ENCODE measurements around the gene IL1RL2.

IL1RL2 gene

DNA sequence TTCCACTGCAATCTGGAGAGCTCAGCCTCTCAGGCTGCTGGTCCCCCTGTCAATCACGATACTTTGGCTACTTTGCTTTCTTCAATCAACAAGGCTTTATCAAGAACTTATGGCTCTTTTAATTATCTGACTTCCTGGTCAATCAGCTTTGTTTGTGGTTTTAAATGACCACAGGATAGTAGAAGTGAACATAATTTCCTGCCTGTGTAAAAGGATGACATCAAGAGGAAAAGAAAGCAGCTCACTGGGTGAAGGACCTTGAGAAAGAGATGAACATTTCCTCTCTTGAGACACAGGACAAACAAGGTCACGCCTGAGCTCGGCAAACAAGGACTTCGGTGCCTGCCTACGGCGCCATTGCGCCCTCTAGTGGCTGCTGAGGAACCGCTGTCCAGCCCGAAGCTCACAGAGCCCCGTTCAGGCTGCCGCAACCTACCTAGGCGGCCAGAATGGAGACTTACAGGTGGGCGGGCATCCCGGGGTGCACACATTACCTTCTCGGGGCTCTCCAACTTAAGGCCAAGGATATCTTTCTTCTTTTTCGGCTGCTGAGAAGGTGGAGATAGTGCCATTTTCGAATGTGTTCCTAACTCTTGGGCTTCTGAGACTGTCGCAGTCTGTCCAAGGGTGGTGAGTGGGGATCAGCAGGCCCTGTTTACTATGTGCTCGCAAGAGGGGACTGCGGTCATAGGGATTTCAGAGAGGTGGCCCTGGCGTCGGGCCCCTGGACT is 54.0 kb downstream of the IL1RL2 start:
- peak; percentile 45 for DNase-seq

DNA sequence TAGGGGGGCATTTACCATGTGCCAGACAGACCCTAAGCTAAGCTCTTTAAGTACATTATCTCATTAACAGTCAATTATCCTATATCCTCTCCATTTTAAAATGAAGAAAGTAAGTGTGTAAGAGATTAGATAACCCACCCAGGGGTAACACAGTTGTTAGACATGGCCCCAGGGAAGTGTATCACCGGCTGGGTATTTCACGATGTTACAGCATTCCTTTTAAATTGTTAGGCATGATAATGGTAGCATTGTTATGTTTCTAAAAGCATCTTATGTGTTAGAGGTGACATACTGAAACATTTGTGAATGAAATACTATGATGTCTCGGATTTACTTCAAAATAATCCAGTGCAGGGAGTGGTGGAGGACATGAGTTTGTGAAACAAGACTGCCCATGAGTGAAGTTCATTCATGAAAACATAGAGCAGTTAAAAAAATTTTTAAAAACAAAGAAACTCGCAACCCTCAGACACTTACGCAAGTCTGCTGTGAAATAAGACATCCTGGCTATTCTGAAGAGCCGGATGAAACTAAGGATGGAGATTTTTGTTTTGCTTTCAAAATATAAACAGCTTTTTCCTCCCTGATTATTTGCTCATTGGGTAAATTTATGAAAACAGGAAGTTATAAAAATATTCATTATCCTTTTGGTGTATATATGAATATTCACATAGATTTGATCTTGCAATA is 54.9 kb downstream of the IL1RL2 start:
- no peak for DNase-seq

DNA sequence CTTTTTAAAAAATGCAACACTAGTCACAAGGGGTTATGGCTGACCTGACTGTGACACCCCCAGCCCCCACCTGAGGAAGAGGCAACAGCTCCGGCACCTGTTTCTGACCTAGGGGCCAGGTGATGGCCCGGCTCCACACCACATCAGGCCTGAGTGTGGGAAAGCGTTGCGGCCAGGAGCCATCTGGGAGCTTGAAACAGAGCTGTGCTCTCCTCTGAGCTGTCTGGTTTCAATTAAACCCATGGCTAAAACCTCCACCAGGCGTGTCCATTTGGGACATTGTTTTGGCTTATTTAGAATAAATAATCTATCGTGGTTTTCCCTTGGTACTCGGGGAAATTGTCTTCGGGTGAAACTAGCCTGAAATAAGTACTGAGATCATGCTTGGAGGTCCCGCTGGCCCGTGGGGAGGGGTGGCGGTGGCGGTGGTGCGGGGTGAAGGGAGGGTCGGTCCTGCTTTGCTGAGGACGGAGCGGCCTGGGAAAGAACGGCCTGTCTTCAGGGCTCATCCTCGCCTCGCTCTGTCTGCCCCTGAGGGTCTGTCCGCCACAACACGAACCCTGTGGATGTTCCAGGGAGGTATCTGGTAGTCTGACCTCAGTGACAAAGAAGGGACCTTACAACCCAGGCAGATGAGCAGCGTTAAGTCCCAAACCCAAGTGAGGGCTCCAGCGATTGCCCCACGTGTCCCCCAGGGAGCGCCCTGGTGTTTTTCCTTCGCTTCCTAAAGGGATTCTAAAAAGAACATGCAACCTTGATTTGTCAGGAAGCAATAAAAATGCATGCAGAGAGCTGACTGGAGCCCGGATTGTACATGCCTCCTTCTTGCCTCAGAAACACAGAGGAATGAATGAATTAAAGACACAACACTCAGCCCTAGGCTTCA is 58.7 kb downstream of the IL1RL2 start:
- no peak for DNase-seq

DNA sequence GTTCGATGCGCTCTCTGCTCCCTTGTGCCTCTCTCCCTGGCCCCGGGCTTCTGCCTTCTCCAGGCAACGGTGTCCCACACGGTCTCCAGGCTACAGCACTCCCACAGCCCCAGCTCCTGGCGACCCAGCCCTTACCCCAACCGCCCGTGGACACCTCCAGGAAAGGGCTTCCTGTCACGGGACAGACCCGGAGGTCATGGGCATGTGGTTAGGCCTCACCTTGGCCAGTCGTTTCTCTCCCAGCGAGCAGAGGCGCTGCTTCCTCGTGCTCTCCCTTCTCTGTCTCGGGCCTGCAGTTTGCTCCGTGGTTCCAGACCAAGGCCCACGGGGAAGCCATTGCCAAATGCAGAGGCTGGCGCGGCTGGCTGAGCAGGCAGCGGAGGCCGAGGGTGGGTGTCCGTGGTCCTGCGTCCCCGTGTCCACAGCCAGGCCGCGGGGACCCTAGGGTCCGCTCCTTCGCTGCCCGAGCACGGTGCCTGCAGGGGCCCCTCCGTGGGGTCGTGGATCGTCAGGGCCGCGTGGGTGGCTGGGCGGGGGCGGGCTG is 63.5 kb downstream of the IL1RL2 start:
- DNase-seq = no peak

DNA sequence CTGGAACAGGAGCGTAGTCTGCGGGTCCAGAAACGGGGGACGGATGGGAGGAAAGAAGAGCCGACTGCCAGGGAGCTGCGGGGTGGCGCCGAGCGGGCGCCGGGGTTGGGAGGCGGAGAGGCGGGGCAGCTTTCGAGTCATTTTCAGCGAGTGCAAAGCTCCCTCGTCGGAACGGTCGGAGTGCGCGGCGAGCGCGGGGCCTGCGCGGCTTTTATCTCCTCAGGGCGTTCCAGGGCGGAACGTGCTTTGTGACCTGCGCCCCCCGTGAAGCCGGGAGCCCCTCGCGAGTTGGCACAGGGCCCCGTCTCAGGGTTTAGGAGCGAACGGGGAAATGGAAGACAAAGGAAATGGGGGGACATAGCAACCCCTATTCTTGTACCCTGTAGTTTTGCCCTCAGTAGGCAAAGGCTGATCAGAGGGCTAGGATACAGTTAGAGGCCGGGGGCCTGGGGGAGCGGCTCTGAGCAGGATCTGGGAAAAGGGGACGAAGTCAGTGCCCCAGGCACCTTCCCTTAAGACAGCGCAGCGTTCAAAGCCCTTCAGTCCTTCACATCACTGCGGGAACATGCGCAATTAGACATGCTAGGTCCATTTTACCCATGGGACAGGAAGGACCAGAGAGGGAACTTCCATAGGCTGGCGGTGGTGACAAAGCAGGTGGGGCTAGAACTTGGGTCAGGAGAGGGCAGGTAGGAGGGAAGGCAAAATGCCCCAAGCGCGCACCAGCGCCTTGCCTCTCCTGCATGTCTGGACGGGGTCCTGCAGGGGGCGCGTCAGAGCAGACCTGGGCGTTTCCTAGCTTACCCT is 64.4 kb downstream of the IL1RL2 start:
- no peak for DNase-seq

DNA sequence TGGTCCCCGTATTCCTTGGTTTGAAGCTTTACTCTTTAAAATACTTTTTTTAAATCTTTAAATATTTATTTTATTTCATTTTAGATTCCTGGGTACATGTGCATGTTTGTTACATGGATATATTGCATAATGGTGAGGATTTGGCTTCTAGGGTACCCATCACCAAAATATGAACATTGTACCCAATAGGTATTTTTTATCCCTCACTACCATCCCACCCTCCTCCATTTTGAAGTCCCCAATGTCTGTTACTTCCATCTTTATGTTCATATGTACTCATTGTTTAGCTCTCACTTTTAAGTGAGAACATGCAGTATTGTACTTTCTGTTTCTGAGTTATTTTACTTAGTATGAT is 65.0 kb downstream of the IL1RL2 start:
- no peak for DNase-seq

DNA sequence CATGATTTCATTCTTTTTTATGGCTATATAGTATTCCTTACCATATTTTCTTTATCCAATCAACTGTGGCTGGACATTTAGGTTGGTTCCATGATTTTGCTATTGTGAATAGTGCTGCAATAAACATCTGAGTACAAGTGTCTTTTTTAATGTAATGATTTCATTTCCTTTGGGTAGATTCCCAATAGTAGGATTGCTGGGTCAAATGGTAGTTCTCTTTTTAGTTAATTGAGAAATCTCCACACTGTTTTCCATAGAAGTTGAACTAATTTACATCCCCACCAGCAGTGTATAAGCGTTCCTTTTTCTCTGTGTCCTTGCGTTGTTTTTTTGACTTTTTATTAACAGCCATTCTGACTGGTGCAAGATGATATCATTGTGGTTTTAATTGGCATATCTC is 65.4 kb downstream of the IL1RL2 start:
- DNase-seq = no peak

DNA sequence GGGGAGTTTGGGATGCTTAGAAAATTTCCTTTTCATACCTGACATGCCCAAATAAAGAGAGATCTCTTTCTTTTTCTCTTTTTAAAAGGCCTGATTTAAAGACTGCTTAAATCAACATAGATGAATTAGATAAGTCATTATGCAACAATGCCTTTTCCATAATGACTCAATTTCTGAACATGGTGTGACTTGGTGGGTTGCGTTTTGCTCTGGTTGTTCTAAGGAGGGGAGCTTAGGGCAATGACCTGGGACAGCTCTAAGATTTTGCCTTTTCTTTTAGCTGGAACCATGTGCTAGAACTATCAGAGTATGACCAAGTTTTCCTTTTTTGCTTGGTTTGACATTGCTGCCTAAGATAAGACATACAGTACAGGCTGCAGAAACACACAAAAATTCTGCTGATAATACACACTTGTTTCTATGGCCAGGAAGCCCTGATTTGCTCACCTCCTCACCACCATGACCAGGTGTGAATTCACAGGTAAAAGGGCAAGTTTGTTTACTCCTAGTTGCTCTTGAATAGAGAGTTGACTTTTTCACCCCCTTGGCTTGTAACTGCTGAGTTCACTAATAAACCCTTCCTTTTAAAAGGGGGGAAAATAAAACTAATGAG is 66.4 kb downstream of the IL1RL2 start:
- no peak for DNase-seq

DNA sequence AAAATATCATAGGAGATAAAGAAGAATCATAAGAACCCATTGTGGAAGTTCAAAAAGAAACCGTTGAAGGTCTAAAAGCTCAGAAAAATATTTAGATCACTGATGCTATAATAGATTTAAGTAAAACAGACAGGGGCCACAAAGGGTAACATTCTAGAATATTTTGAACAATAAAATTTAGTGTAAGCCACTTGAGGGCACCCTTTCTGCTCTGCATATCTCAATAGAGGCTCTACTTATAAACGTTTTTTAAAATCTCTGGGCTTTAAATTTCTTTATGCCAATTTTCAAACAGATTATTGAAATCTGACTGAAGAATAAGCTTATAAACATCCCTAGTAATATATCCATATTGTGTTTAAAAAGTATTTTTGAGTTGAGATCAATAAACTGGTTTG is 66.9 kb downstream of the IL1RL2 start:
- DNase-seq = no peak

DNA sequence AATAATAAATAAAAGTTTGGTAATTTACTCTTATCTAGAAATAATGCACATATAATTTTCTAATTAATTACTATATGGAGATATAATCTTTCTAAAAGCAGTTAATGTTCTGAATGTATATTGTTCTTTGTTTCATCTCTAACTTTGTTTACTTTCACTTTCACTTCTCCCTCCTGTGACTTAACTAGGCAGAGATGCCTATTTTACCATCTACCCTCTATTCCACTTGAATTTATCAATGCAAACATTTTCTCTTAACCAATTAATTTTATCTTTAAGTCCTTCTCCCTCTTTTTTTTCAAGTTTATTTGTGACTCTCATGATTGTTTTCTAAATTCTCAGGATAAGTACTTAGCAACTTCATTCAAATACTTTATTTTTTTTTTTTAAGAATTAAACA is 69.5 kb downstream of the IL1RL2 start:
- no peak for DNase-seq

DNA sequence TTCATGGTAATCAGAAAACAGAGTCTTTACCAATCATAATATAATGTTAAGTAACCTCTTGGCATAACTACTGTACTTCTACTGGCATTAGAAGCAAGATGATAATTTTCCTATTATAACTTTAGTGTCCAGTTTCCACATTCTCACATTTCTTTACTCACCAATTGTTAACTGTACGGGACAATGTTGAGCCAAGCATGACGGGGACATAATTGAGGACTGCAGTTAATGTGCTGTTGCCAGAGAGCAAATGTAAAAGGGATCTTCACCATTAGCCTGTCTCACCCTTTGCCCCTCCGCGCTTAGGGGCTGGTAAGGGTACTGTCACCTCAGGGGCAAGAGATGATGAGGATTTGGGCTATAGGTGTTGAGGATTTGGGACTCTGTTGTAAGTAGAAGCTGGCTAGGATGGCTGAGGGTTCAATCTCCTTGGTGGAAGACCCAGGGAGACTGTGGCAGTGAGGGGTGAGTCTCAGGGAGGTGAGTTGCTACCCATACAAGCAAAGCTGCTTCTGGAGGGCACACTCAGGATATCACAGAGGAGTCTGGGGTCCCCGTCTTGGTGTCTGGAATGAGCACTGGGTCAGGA is 70.1 kb downstream of the IL1RL2 start:
- no peak for DNase-seq

DNA sequence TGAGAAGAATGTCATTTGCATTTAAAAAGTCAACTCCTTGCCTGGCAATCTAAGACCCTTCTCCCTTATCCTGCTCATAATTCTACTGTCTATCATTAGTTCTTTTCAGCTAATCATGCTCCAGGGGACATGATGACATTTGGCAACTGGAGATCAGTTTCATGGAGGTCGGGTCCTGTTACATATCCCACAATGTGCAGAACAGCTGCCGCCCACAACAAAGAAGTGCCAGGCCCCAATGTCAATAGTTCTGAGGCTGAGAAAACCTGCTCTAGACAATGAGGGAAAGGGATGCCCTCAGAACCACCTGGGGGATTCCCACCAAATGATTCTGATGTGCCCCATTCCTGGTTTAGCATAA is 71.2 kb downstream of the IL1RL2 start:
- no peak for DNase-seq

DNA sequence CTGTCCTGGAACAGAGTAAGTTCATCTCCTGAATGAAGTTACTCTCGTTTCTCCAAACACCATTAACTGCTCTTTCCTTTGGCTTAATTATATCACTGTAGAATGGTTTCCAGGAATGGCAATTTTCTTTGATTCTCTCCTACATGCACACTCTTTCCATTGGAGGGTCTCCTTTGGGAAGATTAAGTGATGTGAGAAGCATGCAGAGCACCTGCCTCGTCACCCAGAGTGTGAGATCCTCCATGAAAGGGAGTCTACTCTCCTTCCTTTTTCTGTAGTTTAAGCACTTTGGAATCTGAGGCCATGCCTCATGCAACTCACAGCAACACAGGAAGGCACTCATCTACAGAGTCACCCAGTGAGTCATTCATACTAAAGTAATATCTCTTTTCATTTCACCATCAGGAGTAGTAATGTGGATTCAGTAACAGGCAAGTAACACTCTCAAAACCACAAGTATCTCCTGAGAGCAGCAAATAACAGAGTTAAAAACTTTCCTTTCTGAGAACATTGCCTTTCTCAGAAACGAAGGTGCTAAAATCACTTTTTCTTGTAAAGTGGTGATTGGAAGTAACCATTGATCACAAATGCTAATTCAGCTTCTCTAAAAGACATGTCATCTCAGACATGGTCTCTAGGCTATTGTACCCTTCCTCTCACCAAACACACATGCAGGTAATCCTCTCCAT is 71.7 kb downstream of the IL1RL2 start:
- peak; percentile 16 for DNase-seq

DNA sequence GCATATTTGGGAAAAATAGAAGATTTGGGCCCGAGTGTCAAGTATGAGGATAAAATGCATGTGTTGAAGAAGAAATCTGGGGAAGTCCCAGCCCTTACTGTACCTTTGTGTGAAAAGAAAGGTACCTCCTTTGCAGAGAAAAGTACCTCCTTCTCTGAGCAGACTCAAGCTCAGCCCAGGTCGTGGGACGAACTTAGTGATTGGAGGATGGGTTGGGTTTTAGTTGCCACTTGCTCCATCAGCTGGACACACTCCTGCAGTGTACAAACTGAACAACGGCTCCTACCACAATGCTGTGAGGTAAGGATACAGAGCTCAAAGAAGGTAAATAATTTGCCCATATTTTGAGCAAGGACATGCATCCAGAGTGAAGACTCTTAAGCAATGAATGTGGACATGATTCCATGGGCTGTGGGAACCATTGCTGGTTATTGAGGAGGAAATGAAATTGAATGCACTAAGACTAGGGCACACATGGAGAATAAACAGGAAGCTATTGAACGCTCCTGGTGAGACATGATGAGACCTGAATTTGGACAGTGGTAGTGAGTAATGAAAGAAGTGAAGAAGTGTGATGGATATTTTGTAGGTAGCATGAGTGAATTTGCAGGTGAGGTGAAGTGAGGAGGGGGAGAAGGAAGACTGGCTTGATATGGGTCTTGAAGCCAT is 74.8 kb downstream of the IL1RL2 start:
- no peak for DNase-seq

DNA sequence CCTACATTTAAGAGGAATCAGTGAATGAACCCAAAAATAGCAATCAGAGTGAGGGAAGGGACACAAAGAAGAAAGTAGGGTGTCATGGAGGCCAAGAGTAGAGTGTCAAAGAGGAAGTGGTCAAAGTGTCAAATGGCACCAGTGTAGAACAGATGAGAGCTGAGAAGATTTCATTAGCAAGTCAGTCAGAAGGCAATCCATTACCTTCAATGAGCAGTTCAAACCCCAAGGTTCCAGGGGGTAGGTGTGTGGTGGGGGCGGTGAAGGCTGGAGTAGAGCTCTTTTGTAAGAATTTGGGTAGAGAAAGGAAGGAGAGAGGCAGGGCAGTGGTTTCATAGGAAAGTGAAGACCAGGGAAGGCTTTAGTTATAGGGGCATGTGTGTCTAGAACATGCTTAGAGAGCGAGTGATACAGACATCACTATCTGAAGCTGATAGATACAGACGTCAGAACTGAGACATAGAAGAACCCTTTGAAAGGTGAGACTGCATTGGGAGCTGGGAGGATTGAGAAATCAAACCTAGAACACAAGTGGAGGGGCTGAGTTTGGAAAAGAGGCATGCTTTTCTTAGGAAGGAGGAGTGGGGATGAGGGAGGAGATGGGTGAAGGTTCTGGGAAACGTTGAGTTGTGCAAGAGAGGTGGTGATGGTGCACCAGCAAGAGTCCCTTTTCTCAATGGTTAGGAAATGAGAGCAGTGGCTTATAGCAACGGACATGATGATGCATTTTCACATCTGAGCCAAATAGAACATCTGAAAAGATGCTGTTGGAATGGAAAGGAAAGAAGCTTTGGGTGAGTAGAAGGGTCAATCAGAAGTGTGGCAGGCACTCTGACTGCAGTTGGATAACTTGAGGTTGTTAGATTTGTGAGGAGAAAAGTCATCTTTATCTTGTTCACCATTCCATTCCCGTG is 75.7 kb downstream of the IL1RL2 start:
- DNase-seq = no peak

DNA sequence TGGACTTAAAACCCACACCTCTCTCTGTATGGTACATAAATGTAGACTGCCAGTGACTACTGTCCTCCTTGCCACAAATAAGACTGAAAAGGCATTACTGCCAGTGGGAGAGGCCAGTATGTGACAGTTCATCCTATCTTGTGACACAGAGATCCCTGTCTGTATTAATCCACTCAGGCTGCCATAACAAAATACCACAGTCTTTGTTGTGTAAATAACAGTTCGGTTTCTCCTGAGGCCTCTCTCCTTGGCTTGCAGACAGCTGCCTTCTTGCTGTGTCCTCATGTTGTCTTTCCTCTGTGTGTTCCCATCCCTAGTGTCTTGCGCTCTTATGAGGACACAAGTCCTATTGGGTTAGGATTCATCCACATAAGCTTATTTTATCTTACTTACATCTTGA is 78.1 kb downstream of the IL1RL2 start:
- DNase-seq = no peak

DNA sequence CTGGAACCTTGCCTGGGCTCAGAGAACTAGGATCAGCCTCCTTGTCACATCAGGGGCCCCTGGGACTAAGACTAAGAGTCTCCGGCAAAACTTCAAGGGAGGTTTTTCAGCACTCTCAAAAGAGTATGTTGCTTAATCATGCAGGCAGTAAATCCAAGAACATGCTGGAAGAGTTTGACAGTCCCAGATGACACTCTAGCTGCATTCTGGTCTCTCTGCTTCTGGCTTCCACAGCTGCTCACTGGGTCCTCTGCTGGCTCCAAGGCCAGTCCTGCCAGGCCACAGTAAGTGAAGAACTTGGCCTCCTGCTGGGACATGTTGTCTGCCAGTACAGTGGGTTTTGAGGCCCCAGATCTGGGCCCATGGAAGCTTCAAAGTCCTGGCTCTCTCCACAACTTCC is 79.4 kb downstream of the IL1RL2 start:
- DNase-seq = no peak

DNA sequence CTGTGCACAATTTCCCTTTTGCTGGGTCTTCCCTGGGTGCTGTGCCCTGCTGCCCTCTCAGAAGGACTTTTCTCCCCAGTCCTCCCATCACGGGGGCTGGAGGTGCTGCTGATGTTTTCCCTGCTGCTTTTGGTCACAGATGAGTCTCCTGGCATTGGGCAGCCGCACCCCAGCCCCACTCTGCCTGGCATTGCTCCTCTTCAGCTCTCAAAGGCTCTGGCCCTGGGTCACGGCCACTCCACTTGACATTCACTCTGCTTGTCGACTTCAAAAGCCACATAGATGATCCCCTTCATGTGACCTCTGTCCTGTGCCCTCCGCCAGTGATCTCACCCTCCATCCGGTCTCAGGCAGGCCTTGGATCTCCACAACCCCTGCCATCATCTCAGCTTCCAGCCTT is 81.0 kb downstream of the IL1RL2 start:
- no peak for DNase-seq

DNA sequence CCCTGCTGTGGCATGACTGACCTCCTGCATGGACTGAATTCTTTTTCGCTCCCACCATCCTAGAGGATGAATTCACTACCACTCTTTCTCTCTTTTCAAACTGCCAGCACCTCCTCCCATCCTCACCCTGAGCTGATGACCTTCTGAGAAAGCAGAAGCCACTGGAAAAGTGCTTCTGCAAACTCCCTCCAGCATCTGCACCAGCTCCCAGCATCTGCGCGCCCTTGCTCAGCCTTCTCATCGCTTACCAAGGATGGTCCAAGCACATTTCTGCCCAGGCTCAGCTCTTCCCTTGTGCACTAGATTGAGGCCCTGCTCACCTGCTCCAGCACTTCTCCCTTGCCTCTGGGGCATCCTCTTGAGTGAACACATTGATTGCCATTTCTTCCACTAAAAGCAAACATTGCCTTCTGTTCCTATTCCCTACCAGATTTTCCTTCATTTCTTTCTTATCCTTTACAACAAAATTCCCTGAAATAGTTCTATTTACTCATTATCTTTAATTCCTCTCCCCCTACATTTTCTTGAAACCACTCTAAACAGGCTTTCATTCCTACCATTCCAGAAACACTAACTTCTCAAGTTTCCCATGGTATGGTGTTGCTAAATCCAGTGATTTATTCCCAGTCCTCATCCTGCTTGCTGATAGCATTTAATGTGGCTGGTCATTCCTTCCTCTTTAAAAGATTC is 81.8 kb downstream of the IL1RL2 start:
- DNase-seq = no peak

Data from GOT3 (cell line).